Hypothalamus (tissue), 51 donors: ENCODE data around the gene INPP4A.
A peak's percentile ranks its signal among the peaks of the same experiment; 100 is the strongest.

Source experiments
- DNase-seq, 51 donors: peaks; one replicate each; lab custom pipeline; 2025; lab: John Stamatoyannopoulos, UW

INPP4A gene

DNA sequence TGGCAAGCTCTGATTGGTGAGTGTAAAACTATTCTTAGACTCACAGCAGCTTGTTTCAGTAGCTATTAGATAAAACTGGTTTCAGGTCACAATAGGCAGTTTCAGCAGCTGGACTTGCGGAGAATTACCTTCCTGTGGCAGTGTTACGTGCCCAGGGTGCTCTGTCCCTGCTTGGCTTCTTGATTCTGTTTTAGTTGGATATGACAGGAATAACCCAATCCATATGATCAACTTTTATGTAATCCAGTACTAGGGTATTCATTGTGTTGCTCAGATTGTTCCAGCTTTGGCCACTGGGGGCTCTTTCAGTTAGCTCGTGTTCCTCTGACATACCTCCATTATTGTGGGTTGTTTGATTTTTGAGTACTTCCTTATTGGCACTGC is 43.1 kb downstream of the INPP4A start:
- DNase-seq = no peak

DNA sequence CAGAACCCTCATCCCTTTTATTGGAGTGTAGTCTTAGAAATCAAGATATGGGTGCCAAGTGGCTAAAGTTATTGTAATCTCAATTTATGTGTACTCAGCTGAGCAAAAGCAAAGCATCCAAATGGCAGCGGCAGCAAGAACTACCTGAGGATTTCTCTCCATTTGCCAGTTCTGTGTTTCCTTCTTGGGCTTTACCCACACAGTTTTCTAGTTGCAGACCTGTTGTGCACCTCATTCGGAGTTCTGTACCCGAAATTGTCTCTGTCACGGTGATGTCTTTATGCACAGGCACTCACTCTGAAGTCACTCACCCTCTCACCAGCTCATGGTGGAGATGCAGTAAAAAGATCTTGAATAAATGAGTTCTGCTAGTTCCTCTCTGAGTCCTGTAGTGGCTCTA is 43.6 kb downstream of the INPP4A start:
- DNase-seq = no peak

DNA sequence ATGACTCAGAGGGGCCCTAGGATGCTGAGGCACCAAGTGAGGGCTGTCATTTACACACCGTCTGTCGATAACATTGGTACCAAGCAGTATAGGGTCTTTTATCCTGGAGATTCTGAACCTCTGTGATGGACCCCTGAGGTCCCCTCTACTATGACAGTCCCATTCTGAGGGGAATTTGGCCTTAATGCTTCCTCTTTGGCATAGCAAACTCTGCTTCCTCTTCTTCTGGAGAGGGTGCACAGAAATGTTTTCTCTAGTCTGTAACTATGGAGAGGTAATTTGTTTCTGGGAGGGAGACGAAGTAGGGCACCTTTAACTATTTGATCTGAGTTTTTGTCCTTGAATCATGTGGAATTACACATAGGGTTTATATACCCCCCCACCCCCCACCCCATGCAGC is 44.8 kb downstream of the INPP4A start:
- DNase-seq = no peak

DNA sequence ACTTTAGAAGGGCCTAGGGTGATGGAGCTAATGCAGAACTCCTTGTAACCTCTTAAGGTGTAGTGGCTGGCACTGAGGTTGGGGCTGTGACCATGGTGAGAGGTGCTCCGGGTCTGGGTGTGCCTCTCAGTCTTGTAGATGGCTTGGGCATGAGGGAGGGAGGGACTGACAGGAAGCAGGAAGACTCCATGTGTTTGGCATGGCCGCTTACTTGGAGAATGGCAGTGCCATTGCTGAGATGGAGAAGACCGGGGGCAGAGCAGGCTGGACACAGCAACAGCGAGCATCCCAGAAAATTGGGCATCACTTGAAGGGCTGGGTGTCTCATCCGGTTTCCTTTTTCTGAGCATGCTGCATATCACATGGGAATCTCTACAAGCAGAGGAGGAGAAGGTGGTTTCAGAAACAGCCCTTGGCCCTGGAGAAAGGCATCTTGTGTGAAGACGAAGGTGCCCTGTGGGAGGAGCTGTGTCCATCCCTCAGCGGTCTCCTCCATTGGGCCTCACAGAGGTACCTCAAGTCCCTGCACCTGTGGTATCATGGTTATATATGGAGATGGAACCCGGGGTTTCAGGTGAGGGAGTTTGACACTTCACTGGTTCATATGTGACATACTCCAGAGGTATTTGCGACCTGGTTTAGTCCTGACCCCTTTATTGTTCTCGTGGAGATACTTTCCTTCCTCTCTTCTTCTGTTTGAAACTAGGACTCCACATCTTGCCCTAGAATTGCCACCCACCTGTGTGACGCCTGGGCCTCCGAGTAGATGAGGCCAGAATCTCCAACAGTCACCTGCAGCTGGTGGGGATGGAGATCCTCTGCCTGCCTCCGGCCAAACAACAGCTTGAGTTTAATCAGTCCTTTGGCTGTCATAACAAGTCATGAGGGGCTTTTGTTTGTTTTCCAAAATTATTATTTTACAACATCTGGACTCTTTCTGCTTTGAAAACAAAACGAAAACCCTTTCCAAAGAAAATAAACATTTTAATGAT is 45.6 kb downstream of the INPP4A start:
- no peak for DNase-seq

DNA sequence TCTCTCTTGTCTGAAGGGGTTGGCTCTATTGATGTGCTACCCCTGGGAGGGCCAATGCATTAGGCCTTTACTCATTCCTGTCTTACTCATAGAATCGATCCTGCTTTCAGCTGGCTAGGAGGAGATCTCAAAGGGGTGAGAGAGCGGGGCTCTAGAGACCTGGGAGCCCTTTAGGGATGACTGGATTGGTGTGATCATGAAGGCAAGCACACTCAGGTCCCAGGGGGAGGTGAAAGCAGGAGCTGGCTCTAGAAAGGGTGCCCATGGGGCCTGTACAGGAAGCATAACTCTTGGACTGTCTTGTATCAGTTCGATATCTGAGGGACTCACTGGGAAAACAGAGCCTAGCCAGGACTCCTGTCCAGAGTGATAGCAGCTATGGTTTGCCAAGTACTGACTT is 47.8 kb downstream of the INPP4A start:
- no peak for DNase-seq

DNA sequence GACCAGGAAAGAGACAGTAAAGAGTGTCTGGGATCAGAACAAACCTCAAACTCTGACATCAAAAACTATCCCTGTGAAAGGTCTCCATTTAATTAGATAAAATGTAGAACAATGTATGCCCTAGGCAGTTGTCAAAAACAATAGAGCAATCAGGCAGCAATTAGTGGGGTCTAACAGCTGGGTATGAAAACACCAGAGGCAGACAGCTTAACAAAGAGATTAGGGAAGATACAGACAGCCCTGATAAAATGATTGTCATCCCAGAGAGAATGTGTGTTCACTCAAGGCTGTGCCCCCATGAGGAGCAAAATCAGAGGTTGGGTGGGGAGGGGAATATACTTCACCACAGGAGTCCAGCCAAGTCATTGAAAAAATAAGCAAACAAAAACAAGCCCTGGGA is 50.0 kb downstream of the INPP4A start:
- DNase-seq = no peak

DNA sequence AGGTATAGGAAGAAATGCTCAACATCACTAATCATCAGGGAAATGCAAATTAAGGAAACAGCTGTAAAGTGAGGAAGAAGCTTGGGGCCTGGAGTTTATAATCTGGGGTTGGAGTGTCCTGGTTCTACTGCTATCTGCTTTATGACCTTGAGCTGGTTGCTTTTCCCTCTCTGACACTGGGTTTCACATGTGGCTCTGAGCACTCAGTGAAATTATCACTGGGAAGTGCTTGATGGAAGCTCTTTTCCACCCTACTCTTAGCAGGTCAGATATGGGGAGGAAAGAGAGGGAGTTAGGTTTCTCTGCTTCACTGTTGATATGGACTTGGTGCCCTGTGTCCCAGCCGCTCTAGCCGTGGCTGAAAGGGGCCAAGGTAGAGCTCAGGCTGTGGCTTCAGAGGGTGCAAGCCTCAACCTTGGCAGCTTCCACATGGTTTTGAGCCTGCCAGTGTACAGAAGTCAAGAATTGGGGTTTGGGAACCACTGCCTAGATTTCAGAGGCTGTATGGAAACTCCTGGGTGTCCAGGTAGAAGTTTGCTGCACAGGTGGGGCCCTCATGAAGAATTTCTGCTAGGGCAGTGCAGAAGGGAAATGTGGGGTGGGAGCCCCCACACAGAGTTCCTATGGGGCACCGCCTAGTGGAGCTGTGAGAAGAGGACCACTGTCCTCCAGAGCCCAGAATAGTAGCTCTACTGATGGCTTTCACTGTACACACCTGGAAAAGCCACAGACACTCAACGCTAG is 52.3 kb downstream of the INPP4A start:
- DNase-seq = no peak

DNA sequence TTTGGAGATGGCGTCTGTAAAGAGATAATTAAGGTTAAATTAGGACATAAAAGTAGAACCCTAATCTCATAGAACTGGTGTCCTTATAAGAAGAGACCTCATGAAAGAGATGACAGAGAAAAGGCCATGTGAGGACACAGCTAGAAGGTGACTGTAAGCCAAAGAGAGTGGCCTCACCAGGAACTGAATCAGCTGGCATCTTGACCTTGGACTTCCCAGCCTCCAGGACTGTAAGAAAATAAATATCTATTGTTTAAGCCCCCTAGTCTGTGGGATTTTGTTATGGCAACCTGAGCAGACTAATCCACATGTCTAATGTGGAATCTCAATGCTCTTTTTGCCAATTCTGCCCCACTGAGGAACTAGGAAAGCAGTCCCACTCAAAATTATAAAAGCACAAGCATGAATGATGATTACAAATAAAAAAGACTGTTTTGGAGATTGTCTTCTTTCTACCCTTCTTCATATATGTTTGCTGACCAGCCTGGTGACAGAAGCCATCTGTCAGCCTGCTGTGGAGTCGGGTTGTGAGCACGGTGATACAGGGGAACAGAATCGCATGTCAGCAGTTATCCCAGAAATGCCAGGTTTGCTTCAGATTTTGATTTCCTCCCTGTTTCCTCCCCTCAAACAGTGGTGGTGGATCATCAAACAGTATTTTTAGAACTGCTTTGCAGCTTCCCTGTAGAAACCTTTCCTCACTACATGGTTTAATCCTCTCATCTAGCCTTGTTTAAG is 54.2 kb downstream of the INPP4A start:
- DNase-seq = peak in 1 of 51 donors; percentile 16

DNA sequence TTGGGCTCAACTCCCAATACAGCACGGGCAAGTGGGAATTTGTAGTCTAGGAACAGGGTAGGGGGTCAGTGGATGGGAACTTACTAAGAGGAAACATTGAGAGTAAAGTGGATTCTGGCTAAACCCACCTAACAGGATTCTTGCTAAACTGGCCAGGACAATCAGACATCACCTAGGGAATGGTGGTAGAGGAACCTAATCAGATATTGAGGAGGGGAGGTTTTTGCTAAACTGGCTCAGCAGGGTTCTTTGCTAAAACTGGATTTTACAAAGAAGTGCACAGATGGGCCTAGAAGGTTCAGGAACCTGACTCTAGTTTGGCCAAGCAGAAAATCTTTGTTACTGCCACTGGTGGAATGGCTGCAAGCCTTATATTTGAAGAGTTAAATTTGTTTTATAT is 55.9 kb downstream of the INPP4A start:
- DNase-seq = no peak

DNA sequence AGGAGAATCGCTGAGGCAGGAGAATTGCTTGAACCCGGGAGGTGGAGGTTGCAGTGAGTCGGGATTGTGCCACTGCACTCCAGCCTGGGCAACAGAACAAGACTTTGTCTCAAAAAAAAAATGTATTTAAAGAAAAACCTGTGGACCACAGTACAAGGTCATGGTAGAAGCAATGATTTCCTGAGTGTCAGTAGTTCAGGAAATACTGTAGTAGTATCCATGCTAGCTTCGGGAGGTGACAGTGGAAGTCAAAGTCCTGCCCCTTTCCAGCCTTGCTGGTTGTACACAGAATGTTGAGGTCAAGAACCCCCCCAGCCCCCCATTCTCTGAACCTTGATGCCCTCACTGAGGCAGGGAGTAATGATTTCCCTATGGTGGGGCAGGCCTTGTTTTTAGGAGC is 56.6 kb downstream of the INPP4A start:
- DNase-seq = no peak

DNA sequence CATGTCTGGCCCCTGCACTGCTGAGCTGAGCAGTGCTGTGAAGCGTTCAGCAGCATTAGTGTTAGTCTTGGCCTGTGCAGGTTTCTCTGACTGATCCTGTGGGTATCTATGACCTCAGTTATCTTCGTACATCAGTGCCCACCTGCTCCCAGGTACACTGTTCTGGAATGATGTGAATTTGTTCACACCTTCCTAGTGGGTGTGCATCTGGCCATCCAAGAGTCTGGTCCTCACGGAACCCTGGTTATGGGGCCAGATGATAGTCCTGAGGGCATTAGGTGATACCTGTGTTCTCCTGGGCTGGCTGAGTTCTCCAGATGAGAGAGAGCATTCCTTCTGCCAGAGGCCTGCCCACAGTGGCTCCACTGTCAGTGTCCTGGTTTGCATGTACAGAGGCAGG is 57.2 kb downstream of the INPP4A start:
- DNase-seq = no peak

DNA sequence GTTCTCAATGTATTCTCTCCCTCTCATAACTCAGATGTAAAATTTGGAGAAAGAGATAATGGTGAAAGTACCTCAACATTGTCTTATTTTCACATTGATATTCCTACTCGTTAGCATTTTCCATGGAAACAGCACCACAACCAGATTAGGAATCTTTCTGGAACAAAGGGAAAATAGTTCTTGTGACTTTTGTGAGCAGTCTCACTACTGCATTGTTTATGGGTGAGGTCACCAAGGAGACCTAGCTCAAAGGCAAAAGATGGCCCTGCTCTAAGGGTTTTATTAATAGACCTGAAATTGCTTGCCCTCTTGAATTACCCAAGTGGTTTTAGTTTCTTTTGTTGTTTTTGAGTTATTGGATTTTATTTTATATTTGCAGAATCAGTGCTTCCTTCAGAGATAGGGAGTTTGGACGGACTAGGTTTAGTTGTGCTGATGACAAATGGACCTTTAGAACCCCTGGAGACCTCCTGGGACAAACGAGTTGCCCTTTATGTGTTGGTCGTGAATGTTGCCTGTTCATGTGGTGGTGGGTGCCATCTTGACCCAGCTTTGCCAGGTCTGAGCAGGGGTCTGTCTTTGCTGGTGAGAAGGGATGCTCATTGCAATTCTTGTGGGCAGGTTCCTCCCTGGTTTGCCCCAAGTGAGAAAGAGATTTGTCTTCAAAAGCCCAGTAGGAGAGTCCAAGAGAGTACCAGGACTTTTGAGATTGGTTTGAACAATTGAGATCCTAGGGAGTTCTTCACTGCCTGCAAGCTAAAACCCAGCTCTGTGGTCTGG is 58.1 kb downstream of the INPP4A start:
- no peak for DNase-seq

DNA sequence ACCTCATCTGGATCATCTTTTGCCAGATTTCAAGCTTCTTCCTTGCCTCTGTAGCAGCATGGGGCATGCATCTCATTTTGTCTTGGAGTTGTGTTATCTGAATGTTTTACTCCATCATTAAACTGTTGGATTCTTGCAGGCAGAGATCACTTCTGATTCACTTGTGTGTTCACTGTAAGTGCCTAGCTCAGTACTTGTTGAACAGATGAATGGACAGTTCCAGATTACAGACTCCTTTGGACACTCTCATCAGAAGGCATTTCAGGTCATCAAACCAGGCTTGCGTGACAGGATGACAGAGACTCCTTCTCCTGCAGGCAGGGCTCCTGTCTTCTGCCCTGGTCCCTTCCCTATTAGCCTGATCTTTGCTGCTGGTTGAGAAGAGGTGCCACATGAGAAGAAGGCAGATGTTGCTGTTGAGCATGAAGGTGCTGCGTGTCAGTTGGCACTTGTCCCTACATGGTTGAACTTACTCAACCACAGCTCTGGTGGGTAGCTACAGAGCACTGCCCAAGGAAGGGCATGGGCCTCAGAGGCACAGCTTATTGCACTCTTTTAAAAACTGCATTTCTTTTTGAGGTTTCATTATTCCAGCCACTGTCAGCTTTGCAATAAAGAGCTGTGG is 58.9 kb downstream of the INPP4A start:
- peak in 2 of 51 donors; percentile 13 to 27 for DNase-seq

DNA sequence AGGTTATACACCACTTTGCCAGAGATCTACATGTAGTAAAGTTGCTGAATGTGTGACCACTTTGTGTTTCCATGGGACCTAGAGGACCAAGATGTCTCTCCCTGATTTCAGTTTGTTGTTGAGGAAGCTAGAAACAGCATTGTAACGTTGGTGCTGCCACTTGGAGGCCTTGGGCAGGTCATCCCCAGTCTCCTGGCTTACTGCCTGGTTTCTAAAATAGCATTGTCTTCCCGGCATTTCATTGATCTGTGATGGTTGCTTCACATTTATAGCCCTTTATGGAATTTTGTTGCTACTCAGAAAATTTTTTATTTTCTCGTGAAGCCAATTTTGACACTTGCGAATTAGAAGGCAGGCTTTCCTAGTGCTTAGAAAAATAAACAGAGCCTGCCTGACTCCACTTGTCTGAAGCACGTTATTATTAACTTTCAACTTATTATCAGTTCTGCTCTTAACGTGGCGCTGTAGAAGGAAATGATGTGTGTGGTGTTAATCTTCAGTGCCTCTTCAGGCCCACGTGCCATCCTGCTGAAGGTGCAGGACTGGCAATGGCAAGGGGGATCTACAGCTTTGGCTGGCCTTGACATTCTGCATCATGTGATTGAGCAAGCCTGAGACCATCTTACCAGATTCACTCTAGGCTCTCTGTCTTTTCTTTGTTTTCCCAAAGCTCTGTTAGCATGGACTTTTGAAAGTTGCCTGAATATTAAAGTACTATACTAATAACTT is 59.9 kb downstream of the INPP4A start:
- no peak for DNase-seq

DNA sequence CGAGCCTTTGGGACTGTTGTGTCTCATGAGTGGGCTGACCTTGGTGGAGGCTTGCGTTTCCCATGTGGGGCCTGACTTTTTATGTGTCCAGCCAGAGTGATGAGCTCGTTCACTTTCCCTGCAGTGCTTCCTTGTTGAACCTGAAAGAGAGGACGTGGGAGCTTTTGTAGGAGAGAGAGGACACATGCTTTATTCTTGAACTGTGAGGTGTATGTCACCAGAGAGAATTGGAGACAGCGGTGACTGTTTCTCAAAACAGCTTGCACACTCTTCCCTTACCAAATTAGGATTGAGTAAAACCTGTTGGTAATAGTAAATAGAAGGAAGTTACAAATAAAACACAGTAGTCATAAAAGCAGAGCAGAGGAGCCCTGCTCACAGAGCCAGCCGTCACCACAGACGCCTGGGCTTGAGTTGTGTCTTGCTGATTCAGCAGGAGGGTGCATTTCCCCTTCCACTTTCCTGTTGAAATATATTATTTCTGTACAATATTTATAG is 60.7 kb downstream of the INPP4A start:
- DNase-seq = peak in 5 of 51 donors; percentile 20 to 44 (median 21)

DNA sequence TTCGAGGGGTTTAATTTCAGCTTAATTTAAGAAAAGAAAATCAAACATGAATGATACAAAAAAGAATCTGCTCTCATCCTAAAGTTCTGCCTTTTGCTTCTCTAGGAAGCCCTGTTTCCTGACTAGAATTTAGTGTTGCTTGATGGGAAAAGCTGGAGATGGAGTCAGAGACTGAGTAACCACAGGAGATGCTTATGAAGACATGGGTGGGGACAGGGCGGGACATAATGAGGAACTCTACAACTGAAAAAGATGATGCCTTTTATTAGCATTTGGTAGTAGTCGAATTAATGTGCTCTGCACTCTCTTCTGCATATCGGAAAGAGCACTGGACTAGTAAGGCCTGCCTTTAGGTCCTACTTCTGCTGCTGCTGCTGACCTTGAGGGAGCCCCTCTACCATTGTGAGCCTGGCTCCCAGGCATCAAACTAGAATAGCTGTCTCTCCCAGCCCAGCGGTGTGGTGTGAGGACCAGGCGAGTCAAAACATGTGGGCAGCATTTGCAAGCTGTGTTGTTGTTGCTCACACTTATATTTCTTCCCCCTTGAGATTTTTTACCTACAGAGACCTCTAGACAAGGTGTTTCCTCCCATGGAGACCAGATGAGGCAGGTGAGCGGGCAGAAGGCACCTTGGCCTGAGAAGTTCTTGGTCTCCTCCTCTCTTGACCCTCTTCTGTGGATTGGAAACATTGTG is 61.5 kb downstream of the INPP4A start:
- DNase-seq = no peak

DNA sequence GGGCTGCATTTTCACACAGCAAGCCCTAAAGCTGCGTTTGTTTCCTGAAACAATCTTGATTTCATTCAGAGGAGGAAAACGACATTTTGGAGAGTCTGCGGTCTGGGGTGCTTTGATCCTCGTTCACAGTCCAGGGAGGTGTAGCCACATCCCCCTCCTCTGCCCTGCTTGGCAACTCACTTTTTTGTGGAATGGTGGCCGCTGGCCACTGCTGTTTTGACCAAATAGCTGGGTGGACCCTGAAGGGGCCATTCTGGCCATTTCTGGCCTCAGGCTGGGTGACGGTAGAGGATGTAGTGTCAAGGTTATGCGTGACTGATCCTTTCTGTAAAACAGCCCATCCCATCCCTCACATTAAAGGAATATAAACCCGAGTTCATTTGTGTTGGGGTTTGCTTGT is 62.2 kb downstream of the INPP4A start:
- no peak for DNase-seq

DNA sequence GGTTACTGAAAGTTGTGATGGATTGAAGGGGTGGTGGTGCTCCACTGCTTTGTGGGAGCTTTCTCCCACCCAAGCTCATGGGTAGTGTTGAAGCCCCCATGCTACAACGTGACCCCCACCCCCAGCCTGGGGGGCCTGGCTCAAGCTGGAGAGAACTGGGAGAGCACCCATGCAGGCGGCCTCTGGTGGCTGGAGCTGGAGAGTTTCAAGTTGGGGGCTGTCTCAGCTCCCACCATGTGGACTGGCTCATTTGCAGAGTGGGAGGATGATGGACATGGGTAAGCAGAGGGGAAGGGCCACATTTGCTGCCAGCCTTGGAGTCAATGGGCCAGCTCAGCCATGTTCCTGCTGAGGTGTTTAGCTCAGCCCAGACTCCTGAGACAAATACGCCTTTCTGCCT is 62.8 kb downstream of the INPP4A start:
- no peak for DNase-seq
